A549 treated with ZK216348 at 1 μM for 4 hours (cell line): Measurements from ENCODE around the gene CMTM8. TPM values are rescaled to one million over a fixed set of nuclear protein-coding genes. Genes with fewer than 3 reads are reported as not detected.

Source experiments
- total RNA-seq: library from RNA; stranded (reverse); fragments of 200-300 nt; extraction: Qiagen RNA extraction; gene quantifications from 5 replicates; pipeline ENCODE4 v1.2.3, GENCODE V29; 2022; ENCODE audit warnings: low read depth

The CMTM8 gene
- 7.7 to 13.8 TPM (median 12.9 TPM) in 5 replicates for total RNA-seq

GRCh38 chr3:32238453-32239306 lies at the start of gene CMTM8:
TSS of gene CMTM8 (plus strand) at chr3:32238680. CDS start at chr3:32238973, 293 bp downstream.

GRCh38 chr3:32391643-32392535 lies 153.4 kb downstream of the CMTM8 start, which contains the start of gene CMTM7:
TSS of gene CMTM7 (plus strand) at chr3:32391853. CDS start at chr3:32391907, 54 bp downstream.

Other genes with a start within 250 kb of the CMTM8 start
- gene GPD1L, start 132.1 kb upstream of the CMTM8 start, total RNA-seq, result 13.6 to 21.6 TPM (median 19.2 TPM) in 5 replicates
- gene CMTM7, start 153.2 kb downstream of the CMTM8 start, total RNA-seq, result 30.8 to 36.4 TPM (median 35.6 TPM) in 5 replicates